ENCODE data around the gene SERPINA4. TPM values are rescaled to one million over a fixed set of nuclear protein-coding genes. Genes with fewer than 3 reads are reported as not detected.

The SERPINA4 gene
- total RNA-seq, 1 donor from 2014 or later = not detected

DNA sequence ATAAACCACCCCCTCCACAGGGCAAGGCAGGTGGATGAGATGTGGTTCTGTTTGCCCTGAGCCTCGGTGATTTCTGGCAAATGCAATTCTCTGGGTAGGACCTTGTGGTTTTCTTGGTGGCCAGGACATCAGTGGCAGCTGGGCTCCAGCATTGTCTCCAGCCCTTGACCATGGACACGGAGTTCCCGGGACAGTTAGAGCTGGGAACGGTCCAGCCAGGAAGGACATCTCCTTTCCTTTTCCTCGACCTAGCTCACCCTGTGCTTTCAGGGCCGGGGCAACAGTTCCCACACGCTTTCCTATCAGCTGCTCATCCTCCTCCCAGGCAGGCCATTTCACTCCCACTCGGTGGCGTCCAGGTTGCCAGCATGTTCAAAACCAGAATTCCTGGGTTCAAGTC is 9.2 kb downstream of the SERPINA4 start:
- DNase-seq = no peak
- H3K4me1 ChIP-seq = no peaks in the 10 kb centered on the region
- intact Hi-C loops (cut with micrococcal nuclease) = no loop called here
- peaks cover 28% of the 10 kb centered on the region for H3K27me3 ChIP-seq (ENCODE audit: low read depth)
- TF ChIP-seq, protein P1, sequence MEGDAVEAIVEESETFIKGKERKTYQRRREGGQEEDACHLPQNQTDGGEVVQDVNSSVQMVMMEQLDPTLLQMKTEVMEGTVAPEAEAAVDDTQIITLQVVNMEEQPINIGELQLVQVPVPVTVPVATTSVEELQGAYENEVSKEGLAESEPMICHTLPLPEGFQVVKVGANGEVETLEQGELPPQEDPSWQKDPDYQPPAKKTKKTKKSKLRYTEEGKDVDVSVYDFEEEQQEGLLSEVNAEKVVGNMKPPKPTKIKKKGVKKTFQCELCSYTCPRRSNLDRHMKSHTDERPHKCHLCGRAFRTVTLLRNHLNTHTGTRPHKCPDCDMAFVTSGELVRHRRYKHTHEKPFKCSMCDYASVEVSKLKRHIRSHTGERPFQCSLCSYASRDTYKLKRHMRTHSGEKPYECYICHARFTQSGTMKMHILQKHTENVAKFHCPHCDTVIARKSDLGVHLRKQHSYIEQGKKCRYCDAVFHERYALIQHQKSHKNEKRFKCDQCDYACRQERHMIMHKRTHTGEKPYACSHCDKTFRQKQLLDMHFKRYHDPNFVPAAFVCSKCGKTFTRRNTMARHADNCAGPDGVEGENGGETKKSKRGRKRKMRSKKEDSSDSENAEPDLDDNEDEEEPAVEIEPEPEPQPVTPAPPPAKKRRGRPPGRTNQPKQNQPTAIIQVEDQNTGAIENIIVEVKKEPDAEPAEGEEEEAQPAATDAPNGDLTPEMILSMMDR (IDR thresholded peaks at IDR 0.05; ENCODE audit: borderline replicate concordance) = no peak
- H3K4me3 ChIP-seq = no peak overlapping the region
- no peaks in the 10 kb centered on the region for H3K9me3 ChIP-seq (replicated peaks)
- no peaks in the 10 kb centered on the region for H3K36me3 ChIP-seq
- no peak overlapping the region for H3K27ac ChIP-seq (replicated peaks)

DNA sequence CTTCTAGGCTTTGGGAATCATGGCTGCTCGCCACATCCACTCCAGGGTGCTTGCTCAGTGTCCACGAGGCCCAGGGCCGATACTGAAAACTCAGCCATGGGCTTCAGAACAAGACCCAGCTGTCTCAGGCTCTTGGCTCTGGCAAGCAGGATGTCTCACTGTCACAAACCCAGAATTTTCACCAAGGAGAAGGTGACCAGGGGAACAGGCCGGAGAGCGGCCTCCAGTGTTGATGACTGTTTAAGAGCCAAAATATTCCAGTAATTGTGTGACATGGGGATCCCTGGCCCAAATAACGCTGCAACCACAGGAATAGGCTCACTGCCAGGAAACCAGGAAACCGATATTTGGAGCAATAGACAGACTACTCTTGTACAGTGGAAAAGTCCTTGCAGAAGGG is 10.2 kb downstream of the SERPINA4 start:
- Histone ChIP-seq H3K9me3 (replicated peaks) (no peaks in the 10 kb centered on the region), H3K4me3 (no peak overlapping the region), H3K27ac (replicated peaks) (peak overlapping the region; percentile 67), H3K4me1 (no peaks in the 10 kb centered on the region), H3K27me3 (ENCODE audit: low read depth) (peaks cover 28% of the 10 kb centered on the region), H3K36me3 (no peaks in the 10 kb centered on the region)
- peak; percentile 26 for DNase-seq
- intact Hi-C loops (cut with micrococcal nuclease) = no loop called here
- TF ChIP-seq, protein P1 (IDR thresholded peaks at IDR 0.05; ENCODE audit: borderline replicate concordance) = no peak

DNA sequence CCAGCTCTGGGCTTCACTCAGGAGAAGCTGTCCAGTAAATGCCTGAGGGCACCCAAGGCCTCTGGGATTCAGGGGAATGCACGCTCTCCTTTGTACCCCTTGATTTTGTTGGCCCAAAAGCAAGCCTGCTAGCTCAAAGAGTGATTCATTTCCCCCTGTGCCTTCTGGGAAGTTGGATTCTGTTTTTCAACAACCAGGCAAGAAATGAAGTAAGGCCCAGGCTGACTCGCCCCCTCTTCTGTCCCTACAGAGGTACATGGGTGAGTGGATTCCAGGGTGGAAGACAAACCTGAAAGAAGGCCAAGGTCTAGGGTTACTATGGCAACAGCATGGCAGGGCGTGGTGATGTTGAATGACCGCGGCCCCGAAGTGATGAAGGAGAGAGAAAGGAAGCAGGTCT is 10.7 kb downstream of the SERPINA4 start:
- no peaks in the 10 kb centered on the region for H3K4me1 ChIP-seq
- H3K36me3 ChIP-seq = no peaks in the 10 kb centered on the region
- H3K4me3 ChIP-seq = no peak overlapping the region
- no peak for DNase-seq
- intact Hi-C loops (cut with micrococcal nuclease) = no loop called here
- H3K27me3 ChIP-seq (ENCODE audit: low read depth) = peaks cover 28% of the 10 kb centered on the region
- H3K9me3 ChIP-seq (replicated peaks) = no peaks in the 10 kb centered on the region
- TF ChIP-seq, protein P1 (IDR thresholded peaks at IDR 0.05; ENCODE audit: borderline replicate concordance) = no peak
- H3K27ac ChIP-seq (replicated peaks) = peak overlapping the region; percentile 67

DNA sequence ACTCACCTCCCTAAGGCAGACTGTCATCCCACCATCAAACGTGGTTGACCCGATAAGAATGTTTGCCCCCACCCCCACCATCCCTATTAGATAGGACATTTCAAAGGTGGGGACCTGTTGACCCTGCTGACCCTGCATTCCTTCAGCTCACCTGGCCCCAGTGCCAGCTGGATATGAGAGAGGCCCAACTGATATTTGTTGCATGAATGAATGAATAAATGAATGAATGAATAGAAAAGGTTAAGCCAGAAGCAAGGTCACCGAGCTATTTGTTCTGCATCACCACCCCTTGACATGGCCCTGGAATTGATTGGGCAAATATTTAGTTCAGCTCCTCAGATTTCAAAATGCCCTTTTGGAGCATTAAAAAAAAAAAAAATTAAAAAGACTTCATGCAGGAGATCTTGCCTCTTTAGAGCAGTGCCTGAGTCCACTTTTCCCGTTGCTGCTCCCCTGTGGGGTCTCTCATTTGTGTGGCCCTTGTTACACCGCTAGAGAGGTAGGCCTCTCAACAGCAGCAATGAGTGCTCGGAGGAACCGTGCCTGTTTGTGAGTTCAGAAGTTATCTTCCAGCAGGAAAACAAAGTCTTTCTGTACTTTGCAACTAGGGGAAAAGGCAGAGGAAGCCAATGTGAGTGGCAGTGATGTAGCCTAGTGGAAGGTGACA is 11.5 kb downstream of the SERPINA4 start:
- Histone ChIP-seq H3K4me3 (no peak overlapping the region), H3K27me3 (ENCODE audit: low read depth) (peaks cover 25% of the 10 kb centered on the region), H3K36me3 (no peaks in the 10 kb centered on the region), H3K27ac (replicated peaks) (peak overlapping the region; percentile 67), H3K4me1 (no peaks in the 10 kb centered on the region), H3K9me3 (replicated peaks) (no peaks in the 10 kb centered on the region)
- TF ChIP-seq, protein P1 (IDR thresholded peaks at IDR 0.05; ENCODE audit: borderline replicate concordance) = no peak
- intact Hi-C loops (cut with micrococcal nuclease) = no loop called here
- DNase-seq = no peak

DNA sequence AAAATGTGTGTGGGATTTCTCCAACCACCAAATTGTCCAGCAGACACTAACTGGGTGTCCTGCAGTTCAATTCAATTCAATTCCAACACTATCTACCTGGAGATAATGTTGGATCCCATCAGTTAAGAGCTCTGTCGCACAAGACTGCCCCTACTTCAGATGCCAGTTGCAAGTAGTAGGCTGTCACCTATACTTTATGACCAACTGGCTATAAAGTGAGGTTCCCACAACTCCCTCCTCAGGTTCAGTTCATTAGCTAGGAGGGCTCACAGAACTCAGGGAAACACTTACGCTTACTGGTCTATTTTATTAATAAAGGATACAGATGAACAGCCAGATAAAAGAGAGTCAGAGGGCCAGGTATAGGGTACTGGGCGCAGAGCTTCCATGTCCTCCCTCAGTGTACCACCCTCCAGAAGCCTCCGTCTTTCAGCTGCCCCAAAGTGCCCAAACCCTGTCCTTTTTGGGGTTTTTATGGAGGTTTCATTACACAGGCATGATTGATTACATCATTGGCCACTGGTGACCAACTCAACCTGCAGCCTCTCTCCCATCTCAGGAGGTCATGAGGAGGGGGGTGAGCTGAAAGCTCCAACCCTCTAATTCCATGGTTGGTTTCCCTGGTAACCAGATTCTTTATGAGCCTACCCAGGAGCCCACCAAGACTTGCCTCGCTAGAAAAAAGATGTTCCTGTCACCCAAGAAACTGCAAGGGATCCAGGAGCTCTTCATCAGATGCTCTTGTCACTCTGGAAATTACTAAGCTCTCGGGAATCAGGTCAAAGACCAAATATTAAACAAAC is 12.4 kb downstream of the SERPINA4 start:
- DNase-seq = no peak
- TF ChIP-seq, protein P1 (IDR thresholded peaks at IDR 0.05; ENCODE audit: borderline replicate concordance) = no peak
- intact Hi-C loops (cut with micrococcal nuclease) = no loop called here
- H3K36me3 ChIP-seq = no peaks in the 10 kb centered on the region
- H3K9me3 ChIP-seq (replicated peaks) = no peaks in the 10 kb centered on the region
- H3K27me3 ChIP-seq (ENCODE audit: low read depth) = peaks cover 22% of the 10 kb centered on the region
- H3K4me3 ChIP-seq = no peak overlapping the region
- no peaks in the 10 kb centered on the region for H3K4me1 ChIP-seq
- H3K27ac ChIP-seq (replicated peaks) = no peak overlapping the region

All from left ventricle myocardium inferior (tissue), 1 donor.